HUES48 (cell line): ENCODE measurements around the gene SLC49A3.
"Not testable (repeated sequence)": the region's sequence is repeated elsewhere in the genome, so short reads cannot be mapped to it uniquely, and the experiment has no call there.

ENCODE experiments used
- H3K27ac ChIP-seq: one replicate; pipeline ENCODE4 v1.7.0; 2013; ENCODE audit warnings: low read depth, low read length, inconsistent platforms
- H3K27me3 ChIP-seq: 2 replicates; pipeline ENCODE4 v1.6.1; 2013; ENCODE audit warnings: mild to moderate bottlenecking, low read length; ENCODE audit not compliant: control insufficient read depth, insufficient read depth
- H3K36me3 ChIP-seq: 2 replicates; pipeline ENCODE4 v1.6.1; 2013; ENCODE audit warnings: low read length; ENCODE audit not compliant: control insufficient read depth, insufficient read depth
- H3K4me1 ChIP-seq: 2 replicates; pipeline ENCODE4 v1.6.1; 2013; ENCODE audit warnings: mild to moderate bottlenecking, low read length; ENCODE audit not compliant: control insufficient read depth, insufficient read depth
- H3K4me3 ChIP-seq: 2 replicates; pipeline ENCODE4 v1.5.1; 2013; ENCODE audit warnings: mild to moderate bottlenecking, low read depth, low read length
- H3K9ac ChIP-seq: 2 replicates; pipeline ENCODE4 v1.6.1; 2013; ENCODE audit warnings: mild to moderate bottlenecking, low read depth, low read length, moderate library complexity
- H3K9me3 ChIP-seq: 2 replicates; pipeline ENCODE4 v1.6.1; 2013; ENCODE audit warnings: low read length; ENCODE audit not compliant: control insufficient read depth, insufficient read depth

SLC49A3 gene

GRCh38 chr4:648579-649292, 40.2 kb downstream of the SLC49A3 start:
- Histone ChIP-seq H3K27me3 (no peaks in the 10 kb centered on the region), H3K9me3 (no peaks in the 10 kb centered on the region), H3K9ac (no peak overlapping the region)

GRCh38 chr4:647481-647880, 41.5 kb downstream of the SLC49A3 start:
- Histone ChIP-seq H3K9ac (no peak overlapping the region), H3K4me3 (no peak overlapping the region), H3K36me3 (no peaks in the 10 kb centered on the region), H3K9me3 (no peaks in the 10 kb centered on the region), H3K4me1 (peaks cover 9% of the 10 kb centered on the region; the same call in 1 of the 2 replicates), H3K27me3 (no peaks in the 10 kb centered on the region), H3K27ac (no peak overlapping the region)

More at GRCh38 chr4:648579-649292, 40.2 kb downstream of the SLC49A3 start:
- Histone ChIP-seq H3K36me3 (no peaks in the 10 kb centered on the region), H3K4me3 (no peak overlapping the region), H3K27ac (no peak overlapping the region), H3K4me1 (peaks cover 9% of the 10 kb centered on the region; the same call in 1 of the 2 replicates)

DNA sequence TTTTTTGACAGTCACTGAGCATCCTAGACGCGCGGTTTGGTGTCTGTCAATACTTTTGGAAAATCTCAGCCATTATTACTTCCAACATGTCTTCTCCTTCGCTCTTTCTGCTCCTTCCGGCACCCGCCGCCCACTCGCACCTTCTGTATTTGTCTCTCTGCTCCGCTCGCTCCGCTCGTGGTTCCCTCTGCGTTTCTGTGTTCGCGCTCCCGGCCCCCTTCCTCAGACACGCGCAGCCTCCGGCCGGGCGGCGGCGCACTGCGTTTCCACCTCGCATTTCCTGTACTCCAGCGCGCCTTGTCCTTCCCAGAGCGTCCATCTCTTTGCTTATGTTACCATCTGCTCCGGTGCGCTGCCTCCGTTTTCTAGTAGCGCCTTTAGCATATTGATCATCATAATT, 42.5 kb downstream of the SLC49A3 start:
- H3K9me3 ChIP-seq: 0 out of 2 replicates have a peak, but pooled peaks cover 3% of the 10 kb centered on the region

DNA sequence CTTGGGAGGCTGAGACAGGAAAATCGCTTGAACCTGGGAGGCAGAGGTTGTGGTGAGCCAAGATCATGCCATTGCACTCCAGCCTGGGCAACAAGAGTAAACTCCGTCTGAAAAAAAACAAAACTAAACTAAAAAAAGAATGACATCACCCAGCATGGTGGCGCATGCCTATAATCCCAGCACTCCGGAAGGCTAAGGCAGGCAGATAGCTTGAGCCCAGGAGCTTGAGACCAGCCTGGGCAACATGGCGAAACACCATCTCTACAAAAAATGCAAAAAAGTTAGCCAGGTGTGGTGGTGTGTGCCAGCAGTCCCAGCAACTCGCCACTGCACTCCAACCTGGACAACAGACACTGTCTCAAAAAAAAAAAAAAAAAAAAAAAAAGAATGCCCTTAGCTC, 46.6 kb downstream of the SLC49A3 start:
- not testable (repeated sequence) for H3K4me1 ChIP-seq, H3K9ac ChIP-seq, H3K36me3 ChIP-seq, H3K4me3 ChIP-seq, H3K27ac ChIP-seq, H3K9me3 ChIP-seq, H3K27me3 ChIP-seq

More for the DNA sequence above, 42.5 kb downstream of the SLC49A3 start:
- Histone ChIP-seq H3K27ac (no peak overlapping the region), H3K27me3 (no peaks in the 10 kb centered on the region), H3K4me1 (peaks cover 9% of the 10 kb centered on the region; the same call in 1 of the 2 replicates), H3K4me3 (no peak overlapping the region), H3K36me3 (no peaks in the 10 kb centered on the region), H3K9ac (no peak overlapping the region)

DNA sequence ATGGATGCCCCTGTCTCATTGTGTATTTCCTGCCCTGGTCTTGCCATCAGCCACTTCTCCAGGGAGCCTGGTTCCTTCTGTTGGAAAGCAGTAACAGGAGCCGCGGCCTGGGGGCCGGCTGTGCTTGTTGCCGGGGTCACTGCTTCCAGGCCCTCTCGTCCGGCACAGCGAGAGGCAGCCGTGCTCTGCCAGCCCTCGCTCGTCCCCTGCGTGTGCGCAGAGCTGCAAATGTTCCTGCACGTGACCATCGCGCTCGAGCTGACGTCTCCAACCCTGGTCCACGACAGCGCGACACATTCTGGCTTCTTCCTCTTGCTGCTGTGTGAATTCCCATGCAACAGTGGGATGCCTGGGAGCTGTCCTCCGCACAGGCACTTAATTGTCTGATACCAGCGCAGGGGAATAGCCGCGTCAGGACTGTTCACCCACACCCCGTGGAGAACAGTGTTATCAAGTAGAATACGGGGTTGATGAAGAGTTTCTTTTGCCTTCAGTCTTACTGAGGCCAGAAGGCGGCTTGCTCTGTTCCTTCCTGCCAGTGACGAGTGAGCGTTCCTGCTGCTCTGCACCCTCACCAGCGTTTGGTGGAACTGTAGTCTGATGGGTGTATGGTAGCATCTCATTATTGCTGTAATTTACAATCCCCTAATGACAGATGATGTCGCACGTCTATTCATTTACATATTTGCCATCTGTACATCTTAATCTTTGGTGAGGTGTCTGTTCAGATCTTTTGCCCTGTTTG, 51.2 kb downstream of the SLC49A3 start:
- H3K9ac ChIP-seq: no peak overlapping the region
- H3K4me1 ChIP-seq: no peaks in the 10 kb centered on the region
- no peak overlapping the region for H3K4me3 ChIP-seq
- H3K36me3 ChIP-seq: no peaks in the 10 kb centered on the region
- no peaks in the 10 kb centered on the region for H3K27me3 ChIP-seq
- H3K9me3 ChIP-seq: 0 out of 2 replicates have a peak, but pooled peaks cover 3% of the 10 kb centered on the region
- H3K27ac ChIP-seq: no peak overlapping the region

DNA sequence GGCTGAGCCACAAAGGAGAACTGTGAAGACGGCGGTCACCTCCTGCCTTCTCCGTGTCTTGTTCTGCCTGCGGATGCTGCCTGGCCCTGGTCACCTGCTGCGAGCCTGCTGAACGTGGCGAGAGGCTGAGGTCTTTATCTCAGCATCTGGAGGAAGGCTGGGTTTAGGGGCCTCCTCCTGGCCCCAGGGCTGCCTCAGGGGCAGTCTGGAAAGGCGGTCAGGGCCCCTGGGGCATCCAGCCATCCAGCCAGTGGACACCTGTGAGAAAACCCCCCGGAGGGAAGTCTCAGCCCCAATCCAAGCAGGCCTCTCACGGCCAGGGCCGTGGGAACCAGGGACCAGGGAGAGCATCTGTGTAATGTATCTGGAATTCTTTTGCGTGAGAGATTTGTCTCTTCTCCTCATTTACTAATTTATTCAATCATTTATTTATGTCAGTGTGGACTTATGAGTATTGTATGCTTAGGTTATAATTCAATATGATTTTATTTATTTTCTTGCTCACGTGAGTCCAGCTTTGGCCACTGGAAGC, 52.3 kb downstream of the SLC49A3 start:
- Histone ChIP-seq H3K9me3 (no peaks in the 10 kb centered on the region), H3K36me3 (no peaks in the 10 kb centered on the region), H3K27me3 (no peaks in the 10 kb centered on the region), H3K4me1 (no peaks in the 10 kb centered on the region), H3K9ac (no peak overlapping the region), H3K27ac (no peak overlapping the region), H3K4me3 (no peak overlapping the region)

DNA sequence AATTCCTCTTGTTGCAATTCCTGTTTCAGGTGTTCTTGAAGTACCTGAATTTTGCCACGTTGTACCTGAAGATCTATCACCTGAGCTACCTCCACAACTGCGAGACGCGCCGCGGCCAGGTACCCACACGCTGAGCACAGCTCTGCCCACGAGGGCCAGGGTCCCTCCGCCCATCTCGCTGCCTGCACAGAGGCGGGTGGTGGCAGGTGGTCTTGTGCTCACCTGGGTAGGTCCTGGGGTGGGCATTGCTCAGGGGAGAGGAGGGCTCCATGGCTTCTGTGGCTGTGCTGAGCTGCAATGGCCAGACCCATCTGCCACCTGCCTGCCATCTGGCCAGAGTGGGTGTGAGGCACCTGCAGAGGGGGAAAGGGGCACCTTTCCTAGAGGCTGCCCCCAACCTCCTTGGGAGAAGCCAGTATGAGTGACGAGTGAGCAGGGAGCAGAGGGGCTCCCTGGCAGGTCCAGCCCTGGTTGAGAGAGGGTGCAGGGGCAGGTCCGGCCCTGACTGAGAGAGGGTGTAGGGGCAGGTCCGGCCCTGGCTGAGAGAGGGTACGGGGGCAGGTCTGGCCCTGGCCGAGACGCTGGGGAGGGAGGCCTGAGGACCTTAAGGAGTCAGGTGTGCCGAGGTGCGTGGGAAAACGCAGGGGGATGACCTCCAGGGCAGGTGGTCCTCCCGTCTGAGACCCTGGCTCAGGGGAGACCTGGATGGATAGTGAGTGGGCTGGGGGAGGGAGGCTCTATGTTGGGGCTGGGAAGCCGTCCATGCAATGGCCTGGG, 52.9 kb downstream of the SLC49A3 start:
- no peaks in the 10 kb centered on the region for H3K36me3 ChIP-seq
- H3K9ac ChIP-seq: no peak overlapping the region
- no peaks in the 10 kb centered on the region for H3K4me1 ChIP-seq
- no peak overlapping the region for H3K27ac ChIP-seq
- H3K27me3 ChIP-seq: no peaks in the 10 kb centered on the region
- H3K9me3 ChIP-seq: no peaks in the 10 kb centered on the region
- H3K4me3 ChIP-seq: no peak overlapping the region

- H3K27me3 ChIP-seq, H3K4me3 ChIP-seq, H3K4me1 ChIP-seq, H3K9ac ChIP-seq, H3K27ac ChIP-seq, H3K9me3 ChIP-seq, H3K36me3 ChIP-seq: not testable (repeated sequence)
These were observed 53.7 kb downstream of the SLC49A3 start for GRCh38 chr4:635066-635835.

- Histone ChIP-seq H3K4me3 (no peak overlapping the region), H3K27me3 (no peaks in the 10 kb centered on the region), H3K4me1 (no peaks in the 10 kb centered on the region), H3K9me3 (no peaks in the 10 kb centered on the region), H3K36me3 (no peaks in the 10 kb centered on the region), H3K9ac (no peak overlapping the region), H3K27ac (no peak overlapping the region)
These were observed 54.4 kb downstream of the SLC49A3 start for GRCh38 chr4:634599-634985.

- Histone ChIP-seq H3K9me3 (no peaks in the 10 kb centered on the region), H3K27ac (no peak overlapping the region)
These were observed 54.9 kb downstream of the SLC49A3 start for GRCh38 chr4:633976-634598.

More at GRCh38 chr4:633976-634598, 54.9 kb downstream of the SLC49A3 start:
- Histone ChIP-seq H3K4me3 (no peak overlapping the region), H3K4me1 (no peaks in the 10 kb centered on the region), H3K27me3 (no peaks in the 10 kb centered on the region), H3K36me3 (no peaks in the 10 kb centered on the region), H3K9ac (no peak overlapping the region)
